ENCODE measurements around the gene WSB1.
"Not testable (repeated sequence)": the region's sequence is repeated elsewhere in the genome, so short reads cannot be mapped to it uniquely, and the experiment has no call there.

The WSB1 gene

GRCh38 chr17:27293898-27294688 lies at the start of gene WSB1:
WSB1 (plus strand) TSS chr17:27294114; CDS start chr17:27294396, 282 bp downstream.
- in situ Hi-C loops (cut with MboI; ENCODE audit: low sequenced_read_pairs), result no loop called here

- in situ Hi-C loops (cut with MboI; ENCODE audit: low sequenced_read_pairs), result no loop called here
Observed at GRCh38 chr17:27244491-27245223, 49.3 kb upstream of the WSB1 start.

GRCh38 chr17:27245230-27245696 lies 48.7 kb upstream of the WSB1 start:
- in situ Hi-C loops (cut with MboI; ENCODE audit: low sequenced_read_pairs), result no loop called here

GRCh38 chr17:27246537-27246936 lies 47.4 kb upstream of the WSB1 start:
- in situ Hi-C loops (cut with MboI; ENCODE audit: low sequenced_read_pairs), result no loop called here

- in situ Hi-C loops (cut with MboI; ENCODE audit: low sequenced_read_pairs), result no loop called here
Observed at GRCh38 chr17:27247071-27247957, 46.6 kb upstream of the WSB1 start.

- in situ Hi-C loops (cut with MboI; ENCODE audit: low sequenced_read_pairs), result no loop called here
Observed at GRCh38 chr17:27247958-27248342, 46.0 kb upstream of the WSB1 start.

GRCh38 chr17:27250791-27251190 lies 43.1 kb upstream of the WSB1 start:
- in situ Hi-C loops (cut with MboI; ENCODE audit: low sequenced_read_pairs), result not testable (repeated sequence)

GRCh38 chr17:27254802-27255201 lies 39.1 kb upstream of the WSB1 start:
- in situ Hi-C loops (cut with MboI; ENCODE audit: low sequenced_read_pairs), result not testable (repeated sequence)

- in situ Hi-C loops (cut with MboI; ENCODE audit: low sequenced_read_pairs), result no loop called here
Observed at GRCh38 chr17:27256225-27257030, 37.5 kb upstream of the WSB1 start.

- in situ Hi-C loops (cut with MboI; ENCODE audit: low sequenced_read_pairs), result no loop called here
Observed at GRCh38 chr17:27257031-27257357, 36.9 kb upstream of the WSB1 start.

GRCh38 chr17:27259356-27259755 lies 34.6 kb upstream of the WSB1 start:
- in situ Hi-C loops (cut with MboI; ENCODE audit: low sequenced_read_pairs), result no loop called here

GRCh38 chr17:27263386-27263785 lies 30.5 kb upstream of the WSB1 start:
- in situ Hi-C loops (cut with MboI; ENCODE audit: low sequenced_read_pairs), result no loop called here

- in situ Hi-C loops (cut with MboI; ENCODE audit: low sequenced_read_pairs), result no loop called here
Observed at GRCh38 chr17:27264068-27264812, 29.7 kb upstream of the WSB1 start.

GRCh38 chr17:27265333-27265732 lies 28.6 kb upstream of the WSB1 start:
- in situ Hi-C loops (cut with MboI; ENCODE audit: low sequenced_read_pairs), result no loop called here

- in situ Hi-C loops (cut with MboI; ENCODE audit: low sequenced_read_pairs), result no loop called here
Observed at GRCh38 chr17:27266228-27266627, 27.7 kb upstream of the WSB1 start.

- in situ Hi-C loops (cut with MboI; ENCODE audit: low sequenced_read_pairs), result no loop called here
Observed at GRCh38 chr17:27268394-27269085, 25.4 kb upstream of the WSB1 start.

- in situ Hi-C loops (cut with MboI; ENCODE audit: low sequenced_read_pairs), result no loop called here
Observed at GRCh38 chr17:27269201-27269600, 24.7 kb upstream of the WSB1 start.

GRCh38 chr17:27269974-27270373 lies 23.9 kb upstream of the WSB1 start:
- in situ Hi-C loops (cut with MboI; ENCODE audit: low sequenced_read_pairs), result no loop called here

- in situ Hi-C loops (cut with MboI; ENCODE audit: low sequenced_read_pairs), result no loop called here
Observed at GRCh38 chr17:27276653-27277156, 17.2 kb upstream of the WSB1 start.
